Endothelial cell of hepatic sinusoid (primary cell): ENCODE data around the gene SLC5A3.

Experiments
- in situ Hi-C: cut with HindIII; loops from 2 replicates; pipeline ENCODE4 v1.10.0; 2017; ENCODE audit warnings: low sequenced_read_pairs

The SLC5A3 gene

DNA sequence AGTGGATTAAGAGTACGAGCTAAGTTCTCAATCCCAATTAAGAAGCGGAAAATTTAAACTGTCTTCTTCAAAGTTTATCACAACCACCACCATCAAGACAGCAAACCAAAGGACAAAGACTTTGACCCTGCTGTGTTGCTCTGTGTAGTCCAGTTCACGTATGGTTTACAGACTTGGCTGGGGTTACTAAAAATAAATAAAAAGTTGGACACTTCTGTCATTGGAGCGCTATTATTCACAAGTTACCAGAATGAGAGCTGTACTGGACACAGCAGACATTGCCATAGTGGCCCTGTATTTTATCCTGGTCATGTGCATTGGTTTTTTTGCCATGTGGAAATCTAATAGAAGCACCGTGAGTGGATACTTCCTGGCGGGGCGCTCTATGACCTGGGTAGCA, 21.6 kb downstream of the SLC5A3 start:
- in situ Hi-C loops = loop anchor here (5.0 kb wide), 2 partner anchors 43 to 57 kb away; no protein-coding TSS in a partner anchor

DNA sequence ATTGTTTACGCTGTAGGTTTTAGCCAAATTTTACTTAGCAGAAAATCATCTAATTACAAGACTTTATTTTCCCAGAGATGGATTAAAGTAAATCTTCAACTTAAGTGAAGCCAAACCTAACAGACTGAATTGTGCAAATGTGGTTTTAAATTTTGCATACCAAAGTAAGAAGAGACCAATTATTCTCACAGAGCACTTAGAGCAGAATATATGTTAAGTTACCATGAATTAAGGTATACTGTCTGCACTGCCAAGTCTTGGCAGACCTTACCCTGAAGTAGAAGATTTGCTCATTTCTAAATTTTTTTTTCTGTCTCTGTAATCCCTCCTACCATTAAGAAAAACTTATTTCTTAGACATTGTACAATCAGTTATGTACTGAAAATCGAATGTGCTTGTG, 24.1 kb downstream of the SLC5A3 start:
- in situ Hi-C loops = no loop called here

- in situ Hi-C loops = no loop called here
These were observed 27.0 kb downstream of the SLC5A3 start for GRCh38 chr21:34100337-34100736.

DNA sequence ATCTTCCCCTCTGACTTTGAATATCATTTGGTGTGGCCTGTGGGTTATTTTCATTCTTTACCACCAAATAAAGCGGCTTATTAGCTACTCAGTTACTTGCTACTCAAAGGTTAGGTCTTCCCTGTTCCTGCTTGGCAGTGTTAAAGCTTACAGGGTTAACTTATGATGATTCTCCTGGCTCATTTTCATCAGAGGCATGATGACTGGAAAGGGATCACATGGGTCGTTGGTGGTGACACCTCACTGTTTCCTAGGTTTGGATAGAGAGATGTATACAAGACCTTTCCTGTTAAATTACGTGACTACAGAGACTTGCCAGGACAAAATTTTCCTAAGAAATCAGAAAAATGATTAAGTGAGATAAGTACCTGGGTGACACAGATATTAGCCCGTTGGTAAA, 27.4 kb downstream of the SLC5A3 start:
- in situ Hi-C loops = no loop called here

- in situ Hi-C loops = no loop called here
These were observed 32.7 kb downstream of the SLC5A3 start for GRCh38 chr21:34105947-34106541.

DNA sequence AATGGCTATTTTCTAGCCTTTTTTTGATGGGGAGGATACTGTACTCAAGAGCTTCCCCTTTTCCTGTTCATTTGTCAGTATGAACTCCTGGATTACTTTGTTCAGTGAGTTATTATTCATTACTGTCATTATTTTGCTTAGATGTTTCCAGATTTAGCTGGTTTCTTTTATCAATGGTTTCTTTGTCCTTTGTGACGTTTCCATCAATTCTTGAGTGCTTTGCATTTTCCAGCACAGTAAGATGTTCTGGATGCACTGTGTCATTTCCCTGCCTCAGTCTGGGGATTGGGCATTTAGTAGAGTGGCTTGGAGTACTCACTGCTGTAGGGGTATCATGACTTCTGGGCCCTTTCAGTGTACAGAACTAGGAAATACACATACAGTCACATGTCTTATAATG, 34.2 kb downstream of the SLC5A3 start:
- in situ Hi-C loops = no loop called here

DNA sequence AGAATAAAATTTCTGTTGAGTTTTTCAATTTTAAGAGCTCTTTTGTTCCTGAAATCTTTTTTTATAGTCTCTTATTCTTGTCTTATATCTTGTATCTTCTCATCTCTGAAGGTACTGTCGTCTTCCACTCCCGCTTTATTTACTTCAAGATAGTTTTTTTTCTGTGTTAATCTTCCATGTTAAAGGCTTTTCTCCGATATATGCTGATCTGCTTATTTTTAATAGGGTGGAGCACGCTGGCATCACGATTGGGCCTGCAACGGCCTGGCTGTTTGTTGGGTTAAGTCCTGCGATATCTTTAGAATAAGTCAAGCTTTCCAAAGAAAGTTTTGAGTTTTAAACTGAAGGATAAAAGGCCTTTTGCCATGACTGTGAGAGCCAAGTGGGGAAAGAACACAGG, 35.7 kb downstream of the SLC5A3 start:
- in situ Hi-C loops = no loop called here

DNA sequence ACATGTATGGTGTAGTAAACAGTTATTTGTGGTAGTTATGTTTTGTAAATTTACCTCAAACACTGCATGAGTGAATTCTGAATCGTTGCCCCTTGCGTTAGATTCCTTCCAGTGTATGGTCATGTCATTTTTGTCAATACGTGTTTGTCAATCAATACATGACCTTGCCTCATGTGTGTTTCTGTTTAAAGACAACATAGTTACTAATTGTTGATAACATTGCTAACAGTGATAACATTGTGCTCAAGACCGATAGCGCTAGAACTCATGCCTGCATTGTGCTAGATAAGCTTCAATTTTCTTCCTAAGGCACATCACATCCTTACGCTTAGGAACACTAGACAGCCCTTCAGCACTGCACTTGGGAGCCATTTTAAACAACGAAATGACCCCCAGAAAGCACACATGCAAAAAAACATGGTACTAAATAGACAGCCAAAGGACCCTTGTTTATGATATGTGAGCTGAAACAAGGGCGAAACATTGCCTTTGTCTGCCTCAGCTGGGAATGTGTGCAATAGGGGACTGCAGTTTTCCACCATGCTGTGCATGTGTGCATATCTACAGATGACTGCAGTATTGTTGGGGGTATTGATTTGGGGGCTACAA, 37.3 kb downstream of the SLC5A3 start:
- in situ Hi-C loops = no loop called here

DNA sequence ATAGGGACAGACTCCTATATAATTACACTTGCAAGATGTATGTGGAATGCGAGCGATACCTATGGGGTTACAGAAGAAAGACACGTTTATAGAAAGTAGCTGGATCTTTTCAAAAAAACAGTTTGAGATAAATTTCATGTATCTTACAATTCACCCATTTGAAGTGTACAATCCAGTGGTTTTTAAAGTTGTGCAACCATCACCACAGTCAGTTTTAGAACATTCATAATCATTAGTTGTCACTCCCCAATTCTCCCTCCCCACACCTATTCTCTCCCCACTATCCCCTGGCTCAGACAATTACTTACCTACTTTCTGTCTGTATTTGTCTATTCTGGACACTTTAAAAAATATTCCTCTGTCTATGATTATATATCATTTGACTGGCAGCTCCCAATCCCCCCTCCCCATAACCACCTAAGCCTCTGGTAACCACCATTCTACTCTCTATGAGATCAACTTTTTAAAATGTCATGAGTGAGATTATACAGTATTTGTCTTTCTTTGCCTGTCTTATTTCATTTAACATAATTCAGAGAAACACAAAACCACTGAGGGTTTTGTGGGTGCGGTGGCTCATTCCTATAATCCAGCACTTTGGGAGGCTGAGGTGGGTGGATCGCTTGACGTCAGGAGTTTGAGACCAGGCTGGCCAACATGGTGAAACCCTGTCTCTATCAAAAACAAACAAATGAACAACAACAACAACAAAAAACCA, 39.1 kb downstream of the SLC5A3 start:
- in situ Hi-C loops = no loop called here

GRCh38 chr21:34113842-34114241, 40.5 kb downstream of the SLC5A3 start:
- in situ Hi-C loops = no loop called here

DNA sequence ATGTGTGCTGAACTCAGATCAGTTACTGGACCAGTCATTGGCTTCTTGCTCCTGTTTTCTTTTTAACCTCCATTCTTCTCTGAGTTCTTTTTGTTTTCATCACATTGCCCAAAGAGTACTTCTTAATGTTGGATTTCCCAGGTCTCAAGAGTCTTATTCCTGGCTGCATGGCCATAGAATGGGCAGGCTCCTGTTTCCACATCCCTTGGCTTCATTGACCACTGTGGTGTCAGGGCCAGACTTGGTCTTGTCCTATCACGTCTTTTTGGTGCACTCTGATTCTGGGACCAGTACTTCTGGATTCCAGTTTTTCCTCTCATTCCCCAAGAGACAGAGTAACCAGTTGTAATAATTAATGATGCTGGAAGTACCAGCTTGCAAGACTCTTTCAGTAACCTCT, 41.8 kb downstream of the SLC5A3 start:
- in situ Hi-C loops = no loop called here

GRCh38 chr21:34116569-34116968, 43.2 kb downstream of the SLC5A3 start:
- in situ Hi-C loops = no loop called here

GRCh38 chr21:34120867-34121266, 47.5 kb downstream of the SLC5A3 start:
- in situ Hi-C loops = no loop called here

GRCh38 chr21:34122047-34122446, 48.7 kb downstream of the SLC5A3 start:
- in situ Hi-C loops = no loop called here
